GM21528 (cell line): ENCODE data around the gene MVB12B.

Experiments
- ATAC-seq: cut with Tn5 transposase; IDR thresholded peaks from one replicate; pipeline ENCODE4 v1.9.1; 2021; ENCODE audit warnings: mild to moderate bottlenecking, moderate library complexity; ENCODE audit not compliant: unreplicated experiment, low FRiP score

MVB12B gene

GRCh38 chr9:126354887-126355770 lies 28.5 kb downstream of the MVB12B start:
- ATAC-seq, result no peak

GRCh38 chr9:126357074-126357473 lies 30.4 kb downstream of the MVB12B start:
- no peak for ATAC-seq

GRCh38 chr9:126360073-126360472 lies 33.4 kb downstream of the MVB12B start:
- ATAC-seq, result no peak

GRCh38 chr9:126361810-126362238 lies 35.2 kb downstream of the MVB12B start:
- no peak for ATAC-seq

- ATAC-seq, result no peak
Observed at GRCh38 chr9:126363250-126363649, 36.6 kb downstream of the MVB12B start.

GRCh38 chr9:126363847-126364671 lies 37.4 kb downstream of the MVB12B start:
- ATAC-seq, result no peak

- no peak for ATAC-seq
Observed at GRCh38 chr9:126365780-126366179, 39.2 kb downstream of the MVB12B start.

- ATAC-seq, result no peak
Observed at GRCh38 chr9:126366366-126367011, 39.9 kb downstream of the MVB12B start.

GRCh38 chr9:126367139-126367538 lies 40.5 kb downstream of the MVB12B start:
- ATAC-seq, result no peak

GRCh38 chr9:126367616-126368015 lies 41.0 kb downstream of the MVB12B start:
- no peak for ATAC-seq

- ATAC-seq, result no peak
Observed at GRCh38 chr9:126368020-126368419, 41.4 kb downstream of the MVB12B start.

- ATAC-seq, result no peak
Observed at GRCh38 chr9:126371007-126371870, 44.6 kb downstream of the MVB12B start.

GRCh38 chr9:126372716-126373115 lies 46.1 kb downstream of the MVB12B start:
- ATAC-seq, result no peak

GRCh38 chr9:126373241-126373640 lies 46.6 kb downstream of the MVB12B start:
- ATAC-seq, result no peak

- no peak for ATAC-seq
Observed at GRCh38 chr9:126374366-126374781, 47.7 kb downstream of the MVB12B start.

- no peak for ATAC-seq
Observed at GRCh38 chr9:126375386-126375785, 48.8 kb downstream of the MVB12B start.

GRCh38 chr9:126376311-126377175 lies 49.9 kb downstream of the MVB12B start:
- ATAC-seq, result no peak

- ATAC-seq, result no peak
Observed at GRCh38 chr9:126377176-126377509, 50.5 kb downstream of the MVB12B start.

GRCh38 chr9:126377536-126377935 lies 50.9 kb downstream of the MVB12B start:
- no peak for ATAC-seq
